LNCaP clone FGC (cell line): ENCODE measurements around the gene ST8SIA5.

Source experiments
- DNase-seq: peaks from one replicate; pipeline ENCODE4 v3.0.0-alpha.2; 2011; ENCODE audit warnings: low read depth
- H3K4me3 ChIP-seq: 2 replicates; pipeline ENCODE4 v1.5.1; 2011; ENCODE audit warnings: mild to moderate bottlenecking, low read depth, low read length, control low read depth
- CTCF ChIP-seq: IDR thresholded peaks from 2 replicates; pipeline ENCODE4 v1.5.1; 2012; ENCODE audit warnings: mild to moderate bottlenecking; ENCODE audit not compliant: control insufficient read depth, insufficient read depth; ENCODE audit errors: extremely low read depth

ST8SIA5 gene

GRCh38 chr18:46756025-46756558 is 761 bp downstream of the ST8SIA5 start:
- DNase-seq, result no peak
- TF ChIP-seq CTCF, result no peak
- no peak overlapping the region for H3K4me3 ChIP-seq

- TF ChIP-seq CTCF, result no peak
- H3K4me3 ChIP-seq, result no peak overlapping the region
- no peak for DNase-seq
Observed at GRCh38 chr18:46755315-46756024, 1.4 kb downstream of the ST8SIA5 start.

- DNase-seq, result no peak
- H3K4me3 ChIP-seq, result no peak overlapping the region
- no peak for TF ChIP-seq CTCF
Observed at GRCh38 chr18:46754661-46755292, 2.1 kb downstream of the ST8SIA5 start.

- no peak for TF ChIP-seq CTCF
- DNase-seq, result no peak
- no peak overlapping the region for H3K4me3 ChIP-seq
Observed at GRCh38 chr18:46754188-46754587, 2.7 kb downstream of the ST8SIA5 start.

- no peak for DNase-seq
- TF ChIP-seq CTCF, result no peak
- no peak overlapping the region for H3K4me3 ChIP-seq
Observed at GRCh38 chr18:46751882-46752281, 5.0 kb downstream of the ST8SIA5 start.

- TF ChIP-seq CTCF, result no peak
- no peak overlapping the region for H3K4me3 ChIP-seq
- DNase-seq, result no peak
Observed at GRCh38 chr18:46750626-46751025, 6.2 kb downstream of the ST8SIA5 start.

- no peak for TF ChIP-seq CTCF
- no peak overlapping the region for H3K4me3 ChIP-seq
- DNase-seq, result no peak
Observed at GRCh38 chr18:46748466-46748865, 8.4 kb downstream of the ST8SIA5 start.
